K562 (cell line): ENCODE measurements around the gene OR12D2. TPM values are rescaled to one million over a fixed set of nuclear protein-coding genes. Genes with fewer than 3 reads are reported as not detected.
A peak's percentile ranks its signal among the peaks of the same experiment; 100 is the strongest.
"Not testable (repeated sequence)": the region's sequence is repeated elsewhere in the genome, so short reads cannot be mapped to it uniquely, and the experiment has no call there.

Experiments
- ATAC-seq: fragments of 200-7000 bp; cut with Tn5 transposase; 3 replicates; pipeline ENCODE4 v1.9.1; 2020; ENCODE audit warnings: moderate library complexity
- BruUV-seq: library from RNA; stranded (reverse); fragments of 400-500 nt; replicated peaks from 2 replicates; lab custom pipeline; 2021; lab: Mats Ljungman, UMichigan
- CTCF ChIA-PET: fragments of 300-600 bp; formaldehyde crosslinking; extraction: SDS; loops from one replicate; lab custom pipeline; 2021; ENCODE audit warnings: low intra/inter-chr PET ratio; lab: Yijun Ruan, JAX
- POLR2A ChIA-PET: fragments of 300-600, 350-650 bp; sonication (Branson Sonifier 250); formaldehyde crosslinking; extraction: SDS; loops from one replicate; lab custom pipeline; 2021; ENCODE audit warnings: antibody characterized with exemption, inconsistent platforms; lab: Yijun Ruan, JAX
- DNase-seq, 4 experiments: peaks; one replicate each; pipeline versions ENCODE4 v3.0.0 to v3.0.0-alpha.2; 2011 to 2018; ENCODE audit warnings: low spot score in 3 of 4, mixed read lengths in 3 of 4; ENCODE audit errors: extremely low read depth in 1 of 4
- FAIRE-seq: peaks from 2 replicates; lab custom pipeline; 2011; peaks lifted over from hg19 to GRCh38; lab: Jason Lieb, UNC
- H2AFZ ChIP-seq: 2 replicates; pipeline ENCODE4 v1.6.0; 2011; ENCODE audit warnings: low read depth, low read length, control low read depth, inconsistent platforms
- H3K27ac ChIP-seq: fragments of 200-600 bp; 3 replicates; pipeline ENCODE4 v1.8.0; 2011; ENCODE audit warnings: low read depth, mild to moderate bottlenecking, control low read depth, inconsistent platforms, low read length, moderate library complexity, mixed read lengths; ENCODE audit errors: extremely low read depth
- H3K27me3 ChIP-seq, 2 experiments: fragments of 300-600 bp in 1 of 2; 2 replicates in 1 of 2; 3 replicates in 1 of 2; pipeline versions ENCODE4 v1.6.0 to v1.8.0; 2011; ENCODE audit warnings: inconsistent platforms in 2 of 2, low read length in 2 of 2, mild to moderate bottlenecking in 1 of 2, mixed read lengths in 1 of 2, moderate library complexity in 1 of 2; ENCODE audit not compliant: control insufficient read depth in 2 of 2, insufficient read depth in 2 of 2
- H3K36me3 ChIP-seq: fragments of 300-600 bp; 3 replicates; pipeline ENCODE4 v1.8.0; 2011; ENCODE audit warnings: mild to moderate bottlenecking, low read length, inconsistent platforms; ENCODE audit not compliant: control insufficient read depth, insufficient read depth
- H3K4me1 ChIP-seq, 2 experiments: fragments of 200-600 bp in 1 of 2; replicated peaks in 1 of 2; 2 replicates in 1 of 2; 3 replicates in 1 of 2; pipeline versions ENCODE4 v1.5.1 to v1.8.0; 2011; ENCODE audit warnings: inconsistent platforms in 2 of 2, low read length in 2 of 2, mild to moderate bottlenecking in 1 of 2, mixed read lengths in 1 of 2, moderate library complexity in 1 of 2; ENCODE audit not compliant: control insufficient read depth in 2 of 2, insufficient read depth in 2 of 2
- H3K4me2 ChIP-seq: 2 replicates; pipeline ENCODE4 v1.6.1; 2011; ENCODE audit warnings: low read length, control low read depth, inconsistent platforms, mixed read lengths; ENCODE audit not compliant: insufficient read depth
- H3K4me3 ChIP-seq: fragments of 200-600 bp; sonication (generic), shearing (Covaris generic); 2 replicates; pipeline ENCODE4 v1.5.1; 2016; ENCODE audit warnings: control low read depth, inconsistent platforms
- H3K79me2 ChIP-seq: fragments of 200-600 bp; 3 replicates; pipeline ENCODE4 v1.8.0; 2011; ENCODE audit warnings: low read length, inconsistent platforms; ENCODE audit not compliant: control insufficient read depth, insufficient read depth
- H3K9ac ChIP-seq, 2 experiments: 2 replicates each; pipeline versions ENCODE4 v1.6.0 to v1.6.1; 2011; ENCODE audit warnings: low read depth in 2 of 2, low read length in 2 of 2, control low read depth in 1 of 2, inconsistent platforms in 1 of 2, mild to moderate bottlenecking in 1 of 2, mixed read lengths in 1 of 2; ENCODE audit not compliant: insufficient read depth in 1 of 2
- H3K9me1 ChIP-seq: one replicate; pipeline ENCODE4 v1.6.0; 2011; ENCODE audit warnings: inconsistent platforms, mild to moderate bottlenecking, low read length, moderate library complexity; ENCODE audit not compliant: control insufficient read depth, insufficient read depth
- H3K9me3 ChIP-seq: replicated peaks from 2 replicates; pipeline ENCODE4 v1.5.1; 2011; ENCODE audit warnings: low read depth, low read length, inconsistent platforms; ENCODE audit not compliant: control insufficient read depth, insufficient read depth
- H4K20me1 ChIP-seq: replicated peaks from 2 replicates; pipeline ENCODE4 v1.6.1; 2011; ENCODE audit warnings: low read length, inconsistent platforms, mixed read lengths; ENCODE audit not compliant: control insufficient read depth, insufficient read depth
- C11orf30 ChIP-seq: fragments of 450-650 bp; IDR thresholded peaks from 2 replicates; pipeline ENCODE4 v1.6.1; 2016; ENCODE audit warnings: low read depth, mild to moderate bottlenecking
- KDM4B ChIP-seq, 2 experiments: fragments of 450-650 bp in 1 of 2; sonication (generic) in 1 of 2; IDR thresholded peaks; 2 replicates each; pipeline ENCODE4 v1.6.1; 2016 to 2017; ENCODE audit warnings: borderline replicate concordance in 2 of 2, antibody characterized with exemption in 1 of 2, low read depth in 1 of 2, mild to moderate bottlenecking in 1 of 2
- MAFF ChIP-seq: IDR thresholded peaks from 2 replicates; pipeline ENCODE4 v1.6.1; 2012; ENCODE audit warnings: low read length, improper control_type of control experiment
- NFIX ChIP-seq: fragments of 250-450 bp; sonication (Bioruptor Pico); IDR thresholded peaks from 2 replicates; pipeline ENCODE4 v1.4.0; 2020; ENCODE audit warnings: low read depth, mild to moderate bottlenecking, moderate library complexity
- SRSF3 ChIP-seq: fragments of 200-400 bp; formaldehyde crosslinking; IDR thresholded peaks from 2 replicates; pipeline ENCODE4 v1.6.1; 2016; ENCODE audit warnings: mild to moderate bottlenecking, low read length, moderate library complexity; ENCODE audit not compliant: insufficient read depth
- XRCC3 ChIP-seq: fragments of 450-650 bp; IDR thresholded peaks from 2 replicates; pipeline ENCODE4 v1.6.1; 2017; ENCODE audit warnings: mild to moderate bottlenecking, moderate library complexity
- ZMIZ1 ChIP-seq, 2 experiments: fragments of 150-350 bp in 1 of 2; IDR thresholded peaks; 2 replicates each; pipeline ENCODE4 v1.6.1; 2012 to 2016; ENCODE audit warnings: low read depth in 2 of 2, low read length in 2 of 2, mild to moderate bottlenecking in 1 of 2, moderate library complexity in 1 of 2
- ZNF146 ChIP-seq: IDR thresholded peaks from one replicate; pipeline ENCODE4 v1.6.1; 2018; ENCODE audit warnings: missing compliant biosample characterization; ENCODE audit not compliant: unreplicated experiment
- ZNF316 ChIP-seq: fragments of 450-650 bp; IDR thresholded peaks from 2 replicates; pipeline ENCODE4 v1.6.1; 2016
- WGBS: fragments of 100-300 bp; shearing (Covaris generic); methylation state at CpG from one replicate; pipeline ENCODE4 v1.1.6; 2016; ENCODE audit warnings: low coverage, mixed read lengths; ENCODE audit not compliant: insufficient coverage; ENCODE audit errors: missing lambda C conversion rate; 5-methylcytosine and 5-hydroxymethylcytosine counted together
- in situ Hi-C: fragments of 300-500 bp; cut with MboI; formaldehyde crosslinking; loops from 4 replicates; pipeline ENCODE4 v1.15.0; 2018; ENCODE audit warnings: inconsistent platforms, mixed read lengths
- intact Hi-C: fragments of 100-400 bp; cut with micrococcal nuclease; formaldehyde crosslinking; loops from 2 replicates; pipeline ENCODE4 v1.14.2; 2022
- polyA plus RNA-seq, 8 experiments: library from polyadenylated mRNA; depleted of rRNA in 4 of 8; stranded (reverse) in 5 of 8; unstranded in 3 of 8; fragments of >200 nt; fragmentation: Nextera tagmentation in 2 of 8; fragmentation: Illumina TruSeq in 1 of 8; extraction: Ambion mirVana in 2 of 8; extraction: Trizol in 1 of 8; gene quantifications; 2 replicates each; pipeline versions ENCODE4 v1.2.1 to v1.2.3, GENCODE V29; 2011 to 2014; ENCODE audit warnings: inconsistent platforms in 1 of 8, missing spikeins in 1 of 8
- total RNA-seq, 7 experiments: library from RNA; depleted of rRNA in 6 of 7; stranded (reverse); fragments of >200 nt in 6 of 7; fragmentation: Illumina TruSeq in 2 of 7; extraction: Trizol in 2 of 7; gene quantifications; 2 replicates each; pipeline versions ENCODE4 v1.2.1 to v1.2.3, GENCODE V29; 2011 to 2021; ENCODE audit warnings: low replicate concordance in 1 of 7

Gene OR12D2
- total and polyA plus RNA-seq, 9 of the 15 experiments (the other 6 are each of a cell fraction or from before 2014, with no cell fraction given), result not detected

- H3K4me1 ChIP-seq, BruUV-seq: not testable (repeated sequence)
- peak; percentile 63 for TF ChIP-seq ZNF146
Observed at GRCh38 chr6:29349348-29349747, 46.1 kb upstream of the OR12D2 start.

DNA sequence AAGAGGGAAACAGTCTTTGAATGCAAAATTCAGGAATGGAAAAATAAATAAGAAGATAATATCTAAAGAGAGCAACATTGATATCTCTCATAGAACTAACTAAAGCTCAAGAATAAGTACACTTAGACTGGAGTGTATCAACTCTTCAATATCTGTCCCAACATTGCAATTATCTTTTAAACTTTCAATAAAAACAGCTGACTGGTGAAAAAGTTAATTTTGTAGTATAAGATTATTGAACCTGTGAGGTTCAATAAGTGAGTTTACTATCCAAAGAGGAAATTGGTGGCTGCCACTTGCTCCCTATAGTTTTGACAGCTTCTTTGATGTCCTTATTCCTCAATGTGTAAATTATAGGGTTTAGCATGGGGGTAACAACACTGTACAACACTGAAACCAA is 40.5 kb upstream of the OR12D2 start:
- H3K79me2 ChIP-seq, result no peaks in the 10 kb centered on the region
- TF ChIP-seq XRCC3, result no peak
- no peak for TF ChIP-seq ZMIZ1 (IDR thresholded peaks at IDR 0.05; ENCODE audit: low read depth in 2 of 2, low read length in 2 of 2)
- no peak for TF ChIP-seq KDM4B (IDR thresholded peaks at IDR 0.05; ENCODE audit: borderline replicate concordance in 2 of 2, low read depth in 1 of 2)
- peak; percentile 9; the same call in 1 of the 2 replicates for TF ChIP-seq MAFF
- TF ChIP-seq NFIX, result no peak
- peak; percentile 71 for TF ChIP-seq ZNF316
- no peak for TF ChIP-seq SRSF3
- TF ChIP-seq C11orf30, result peak; percentile 31; the same call in 1 of the 2 replicates
- DNase-seq (no peak), ATAC-seq (no peak), FAIRE-seq (no peak)
- in situ Hi-C loops, result no loop called here
- no peaks in the 10 kb centered on the region for H4K20me1 ChIP-seq
- H3K36me3 ChIP-seq, result no peaks in the 10 kb centered on the region
- no peaks in the 10 kb centered on the region for H3K9me1 ChIP-seq
- ChIA-PET CTCF (no interaction called here), POLR2A (no interaction called here)
- no peaks in the 10 kb centered on the region for H3K4me1 ChIP-seq
- intact Hi-C loops, result no loop called here
- no peak overlapping the region for H3K9ac ChIP-seq
- H2AFZ ChIP-seq, result no peak overlapping the region
- H3K27me3 ChIP-seq, result 0 out of 5 replicates have a peak, but pooled peaks cover 0 to 3% of the 10 kb centered on the region in 2 experiments
- no peak overlapping the region for H3K27ac ChIP-seq
- no peak overlapping the region for H3K4me2 ChIP-seq
- no peaks in the 10 kb centered on the region for H3K9me3 ChIP-seq
- no peak overlapping the region for H3K4me3 ChIP-seq
- no TSS peak for BruUV-seq

More at GRCh38 chr6:29349348-29349747, 46.1 kb upstream of the OR12D2 start:
- H2AFZ ChIP-seq, H3K9me1 ChIP-seq, H3K36me3 ChIP-seq, in situ Hi-C loops, ATAC-seq, H3K27me3 ChIP-seq, POLR2A ChIA-PET, intact Hi-C loops, H3K79me2 ChIP-seq, H3K4me3 ChIP-seq, H3K4me2 ChIP-seq, H4K20me1 ChIP-seq, CTCF ChIA-PET, H3K27ac ChIP-seq, H3K9me3 ChIP-seq, DNase-seq, H3K9ac ChIP-seq, FAIRE-seq: not testable (repeated sequence)
- 8% methylated on average over 3 of the region's 3 CpGs for WGBS
